CD4-positive, alpha-beta T cell treated with Interferon alpha-2 for 1 hour (primary cell): Measurements from ENCODE around the gene CLDN19.
"Not testable (repeated sequence)": the region's sequence is repeated elsewhere in the genome, so short reads cannot be mapped to it uniquely, and the experiment has no call there.

Experiments
- DNase-seq, 2 donors: peaks; one replicate each; pipeline ENCODE4 v3.0.0-alpha.2; 2020 to 2022

The CLDN19 gene

DNA sequence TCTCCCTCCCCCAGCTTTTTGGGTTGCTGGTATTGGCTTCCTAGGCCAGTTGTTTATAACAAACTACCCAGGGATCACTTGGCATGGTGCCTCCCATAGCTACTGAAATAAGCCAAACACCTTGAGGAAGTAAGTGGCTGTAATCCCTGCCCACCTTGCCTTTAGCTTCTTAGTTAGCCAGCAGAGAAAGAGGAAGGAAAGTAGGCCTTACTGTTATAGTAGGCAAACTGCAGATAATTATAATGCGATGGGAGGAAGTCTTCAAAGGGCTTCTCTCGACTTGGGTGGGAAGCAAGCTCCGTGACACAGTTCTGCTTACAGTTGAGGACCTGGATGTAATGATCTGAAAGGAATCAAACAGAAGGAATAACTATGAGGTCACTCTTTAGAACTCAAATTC is 18.6 kb upstream of the CLDN19 start:
- no peak for DNase-seq

GRCh38 chr1:42757892-42758275 is 17.8 kb upstream of the CLDN19 start:
- DNase-seq = no peak

- peak in 1 of 2 donors; percentile 42 for DNase-seq
These were observed 17.2 kb upstream of the CLDN19 start for GRCh38 chr1:42756956-42757891.

DNA sequence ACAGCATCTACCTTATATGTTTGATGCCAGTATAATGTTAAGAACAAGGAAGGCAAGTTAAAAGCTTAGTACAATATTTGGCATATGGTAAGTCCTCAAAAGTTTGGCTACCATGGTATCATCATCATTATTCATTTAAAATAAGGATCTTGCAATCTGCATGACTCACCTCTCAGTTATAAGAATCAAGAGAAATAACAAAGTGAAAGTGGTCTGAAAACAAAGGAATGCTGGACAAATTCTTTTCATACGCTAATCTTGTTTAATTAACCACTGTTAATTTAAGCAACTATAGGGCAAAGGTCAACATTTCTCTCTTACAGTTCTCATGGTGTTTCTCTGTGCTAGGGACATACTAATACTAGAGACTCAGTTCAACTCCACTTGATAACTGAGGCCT is 13.0 kb upstream of the CLDN19 start:
- no peak for DNase-seq

- DNase-seq = no peak
These were observed 12.2 kb upstream of the CLDN19 start for GRCh38 chr1:42752284-42752683.

- not testable (repeated sequence) for DNase-seq
These were observed 11.6 kb upstream of the CLDN19 start for GRCh38 chr1:42751511-42752070.

DNA sequence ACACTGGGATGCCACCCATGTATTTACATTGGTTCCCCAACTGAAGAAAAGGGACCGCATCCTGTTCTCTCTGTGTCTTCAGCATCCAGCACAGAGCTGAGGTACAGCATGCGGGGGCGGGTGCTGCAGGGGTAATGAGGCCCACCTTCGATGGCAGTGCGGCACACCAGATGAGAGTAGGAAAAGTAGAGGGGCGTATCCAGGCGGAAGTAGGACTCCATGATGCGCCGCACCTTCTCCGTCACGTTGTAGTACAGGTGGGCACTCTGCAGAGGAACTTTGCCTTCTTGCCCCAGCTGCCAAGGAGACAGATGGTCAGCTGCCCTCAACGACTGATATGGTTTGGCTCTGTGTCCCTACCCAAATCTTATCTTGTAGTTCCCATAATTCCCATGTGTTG is 10.0 kb upstream of the CLDN19 start:
- DNase-seq = no peak

DNA sequence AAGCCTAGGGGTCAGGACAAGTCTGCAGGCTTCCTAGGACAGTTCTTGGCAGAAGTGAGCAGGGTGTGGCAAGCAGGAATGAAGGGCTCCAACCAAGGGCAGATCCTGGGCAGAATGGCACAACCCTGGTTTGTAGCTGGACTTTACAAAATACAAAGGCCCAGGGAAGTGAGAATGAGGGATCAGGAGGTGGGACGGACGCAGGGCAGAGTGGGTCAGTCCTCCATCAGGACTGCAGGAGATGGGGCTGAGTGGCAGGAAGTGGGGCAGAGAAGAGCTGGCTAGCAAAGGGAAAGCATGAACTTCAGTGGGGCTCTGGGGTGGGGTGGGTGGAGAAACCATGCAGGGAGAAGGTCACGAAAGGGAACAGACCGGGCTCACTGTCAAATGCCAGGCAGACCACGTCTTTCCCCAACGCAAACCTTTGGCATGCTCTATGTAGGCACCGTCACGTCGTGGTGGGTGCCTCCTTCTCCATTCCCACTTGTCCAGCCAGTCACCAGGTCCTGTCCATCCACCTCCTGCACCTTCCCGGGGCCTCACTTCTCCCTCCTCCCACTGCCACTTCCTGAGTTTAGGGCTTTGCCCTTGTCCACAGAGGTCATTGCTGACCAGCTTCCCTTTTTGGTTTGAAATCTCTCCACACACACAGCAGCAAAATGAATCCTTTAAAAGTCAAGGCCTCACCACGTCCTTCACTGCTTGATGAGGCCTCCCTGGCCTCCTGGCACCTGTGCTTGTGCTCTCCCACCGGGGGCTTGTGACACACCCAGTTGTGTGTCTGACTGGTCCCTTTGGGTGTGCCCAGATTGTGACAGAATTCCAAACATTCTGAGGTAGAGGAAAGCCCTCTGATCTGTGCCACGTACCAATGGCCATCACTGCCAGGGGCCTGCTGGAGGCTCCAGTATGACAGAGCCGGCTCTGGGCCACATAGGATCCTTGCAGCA is 8.7 kb upstream of the CLDN19 start:
- no peak for DNase-seq

- no peak for DNase-seq
These were observed 8.0 kb upstream of the CLDN19 start for GRCh38 chr1:42748021-42748420.

DNA sequence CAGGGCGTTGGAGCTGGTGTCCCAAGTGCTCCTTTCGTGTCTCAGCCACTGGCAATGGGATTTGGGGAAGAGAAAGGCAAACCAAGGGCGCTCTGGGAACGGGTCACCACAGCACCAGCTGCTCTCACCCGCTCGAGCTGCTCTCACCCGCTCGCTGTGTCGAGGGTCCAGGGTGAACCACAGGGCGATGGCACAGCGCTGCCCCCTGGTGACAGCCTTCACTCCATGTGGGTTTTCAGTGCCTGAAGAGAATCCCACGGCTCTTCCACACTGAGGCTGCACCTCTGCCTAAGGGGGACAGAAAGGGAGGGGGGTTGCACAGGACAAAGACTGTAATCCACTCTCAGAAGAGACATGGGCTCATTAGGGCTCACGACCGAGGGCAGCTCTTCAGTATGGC is 7.1 kb upstream of the CLDN19 start:
- DNase-seq = peak in 1 of 2 donors; percentile 45

- DNase-seq = no peak
These were observed 6.5 kb upstream of the CLDN19 start for GRCh38 chr1:42746436-42747105.

GRCh38 chr1:42745851-42746250 is 5.8 kb upstream of the CLDN19 start:
- no peak for DNase-seq

DNA sequence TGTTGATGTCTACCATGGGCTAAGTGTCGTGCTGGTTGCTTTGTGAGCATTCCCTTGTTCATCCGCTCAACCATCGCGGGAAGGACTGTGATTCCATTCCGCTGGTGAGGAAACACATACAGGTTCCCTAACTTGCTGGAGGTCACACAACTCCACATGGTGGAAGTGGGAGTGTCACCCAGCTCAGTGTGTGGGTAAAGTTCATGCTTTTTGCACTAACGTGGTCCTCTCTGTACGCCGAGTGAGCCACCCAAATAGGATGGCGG is 4.0 kb upstream of the CLDN19 start:
- no peak for DNase-seq

- no peak for DNase-seq
These were observed 3.5 kb upstream of the CLDN19 start for GRCh38 chr1:42743317-42744147.

GRCh38 chr1:42742617-42743316 is 2.7 kb upstream of the CLDN19 start:
- DNase-seq = no peak

DNA sequence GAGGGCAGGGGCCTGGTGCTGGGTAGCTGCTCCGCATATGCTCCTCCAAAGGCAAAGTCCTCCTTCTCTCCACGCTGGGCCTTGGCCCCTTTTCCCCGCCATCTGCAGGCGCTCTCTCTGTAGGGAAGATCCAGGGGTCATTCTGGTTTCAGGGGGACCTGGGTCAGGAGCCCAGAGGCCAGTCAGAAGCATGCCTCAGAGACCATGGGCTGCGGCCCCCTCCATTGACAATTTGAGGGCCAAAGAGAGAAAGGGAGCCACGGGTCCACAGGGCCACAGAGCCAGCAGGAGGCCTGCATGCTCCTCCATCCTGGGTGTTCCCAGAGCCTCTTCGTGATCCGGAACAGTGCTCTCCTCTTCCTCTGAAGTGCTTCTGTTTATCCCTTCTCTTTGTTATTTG is 2.1 kb upstream of the CLDN19 start:
- no peak for DNase-seq

- no peak for DNase-seq
These were observed 1.7 kb upstream of the CLDN19 start for GRCh38 chr1:42741706-42742105.

GRCh38 chr1:42740851-42741580 is 980 bp upstream of the CLDN19 start:
- DNase-seq = no peak

GRCh38 chr1:42738678-42739226 is 1.3 kb downstream of the CLDN19 start:
- DNase-seq = no peak

GRCh38 chr1:42737986-42738677 is 1.9 kb downstream of the CLDN19 start:
- DNase-seq = no peak
